Activated CD8-positive, alpha-beta T cell treated with anti-CD3 and anti-CD28 coated beads for 36 hours (primary cell): Measurements from ENCODE around the gene RPL19. TPM values are rescaled to one million over a fixed set of nuclear protein-coding genes. Genes with fewer than 3 reads are reported as not detected.

Experiments used
- ATAC-seq: fragments of 200-7000 bp; cut with Tn5 transposase; one replicate; pipeline ENCODE4 v1.10.0; 2021; ENCODE audit warnings: mild to moderate bottlenecking, moderate library complexity
- CTCF ChIA-PET: fragments of 350-600 bp; sonication (Branson Sonifier 250); formaldehyde crosslinking; loops from one replicate; lab custom pipeline; 2021; ENCODE audit warnings: antibody characterized with exemption; lab: Charles Lee
- POLR2A ChIA-PET: fragments of 350-600 bp; sonication (Branson Sonifier 250); formaldehyde crosslinking; loops from one replicate; lab custom pipeline; 2021; ENCODE audit warnings: antibody characterized with exemption; lab: Charles Lee
- DNase-seq: peaks from one replicate; pipeline ENCODE4 v3.0.0-alpha.2; 2020
- H3K27ac Mint-ChIP-seq: one replicate; pipeline ENCODE4 v1.8.0; 2021; ENCODE audit warnings: mild to moderate bottlenecking, mixed read lengths
- H3K27me3 Mint-ChIP-seq: one replicate; pipeline ENCODE4 v1.8.0; 2021; ENCODE audit warnings: mixed read lengths
- H3K36me3 Mint-ChIP-seq: one replicate; pipeline ENCODE4 v1.8.0; 2021; ENCODE audit warnings: low read depth, mixed read lengths
- H3K4me1 Mint-ChIP-seq: one replicate; pipeline ENCODE4 v1.8.0; 2021; ENCODE audit warnings: low read depth, mixed read lengths
- H3K4me3 Mint-ChIP-seq: one replicate; pipeline ENCODE4 v1.8.0; 2021; ENCODE audit warnings: mild to moderate bottlenecking, moderate library complexity, mixed read lengths
- H3K9me3 Mint-ChIP-seq: one replicate; pipeline ENCODE4 v1.8.0; 2021; ENCODE audit warnings: mixed read lengths
- CTCF ChIP-seq: fragments of 200-600 bp; IDR thresholded peaks from one replicate; pipeline ENCODE4 v1.8.0; 2022; ENCODE audit warnings: antibody characterized with exemption, mild to moderate bottlenecking
- intact Hi-C: fragments of 100-400 bp; cut with micrococcal nuclease; formaldehyde crosslinking; loops from one replicate; pipeline ENCODE4 v1.10.0; 2022
- total RNA-seq, 2 experiments: library from RNA; stranded (reverse); gene quantifications; one replicate each; pipeline ENCODE4 v1.2.3, GENCODE V29; 2021

Gene RPL19
- total RNA-seq, 2 experiments from 2014 or later: 3,130 to 3,175 TPM

GRCh38 chr17:39170558-39170957, 29.5 kb upstream of the RPL19 start:
- intact Hi-C loops: no loop called here
- CTCF ChIA-PET: interaction anchor here (1.2 to 8.1 kb wide), 4 partner anchors 17 to 187 kb away, joined by 5 to 99 read pairs (median 8); partner anchors contain the start of gene PLXDC1
- no peak for TF ChIP-seq CTCF
- H3K27ac Mint-ChIP-seq: no peak overlapping the region
- H3K9me3 Mint-ChIP-seq: peaks cover 3% of the 10 kb centered on the region
- peaks cover 6% of the 10 kb centered on the region for H3K36me3 Mint-ChIP-seq
- POLR2A ChIA-PET: interaction anchor here (0.7 kb wide), 2 partner anchors 18 to 156 kb away, joined by 3 read pairs; no protein-coding TSS in a partner anchor
- peaks cover 12% of the 10 kb centered on the region for H3K27me3 Mint-ChIP-seq
- ATAC-seq (no peak), DNase-seq (no peak)
- peaks cover 22% of the 10 kb centered on the region for H3K4me1 Mint-ChIP-seq
- no peak overlapping the region for H3K4me3 Mint-ChIP-seq

- peaks cover 8% of the 10 kb centered on the region for H3K36me3 Mint-ChIP-seq
- peaks cover 22% of the 10 kb centered on the region for H3K4me1 Mint-ChIP-seq
- intact Hi-C loops: no loop called here
- DNase-seq: no peak
- peaks cover 6% of the 10 kb centered on the region for H3K27me3 Mint-ChIP-seq
- POLR2A ChIA-PET: interaction anchor here (2.3 kb wide), 1 partner anchor 28 kb away, joined by 10 read pairs; the partner anchor contains the start of gene RPL19
- TF ChIP-seq CTCF: no peak
- no peak overlapping the region for H3K4me3 Mint-ChIP-seq
- no peak overlapping the region for H3K27ac Mint-ChIP-seq
- peaks cover 3% of the 10 kb centered on the region for H3K9me3 Mint-ChIP-seq
- CTCF ChIA-PET: interaction anchor here (0.8 to 5.4 kb wide), 7 partner anchors 7 to 190 kb away, joined by 3 to 151 read pairs (median 6); partner anchors contain the start of gene ARL5C
- no peak for ATAC-seq
Measured at GRCh38 chr17:39171933-39172332, 28.1 kb upstream of the RPL19 start.

GRCh38 chr17:39173080-39173479, 27.0 kb upstream of the RPL19 start:
- no peak overlapping the region for H3K27ac Mint-ChIP-seq
- TF ChIP-seq CTCF: no peak
- H3K36me3 Mint-ChIP-seq: peaks cover 10% of the 10 kb centered on the region
- peaks cover 6% of the 10 kb centered on the region for H3K27me3 Mint-ChIP-seq
- ChIA-PET CTCF (interaction anchor here (1.2 to 5.4 kb wide), 10 partner anchors 9 to 189 kb away, joined by 3 to 151 read pairs (median 19); partner anchors contain the start of genes ARL5C, CACNB1, PLXDC1 and RPL19), POLR2A (interaction anchor here (0.8 to 2.5 kb wide), 5 partner anchors 7 to 72 kb away, joined by 3 to 11 read pairs (median 3); partner anchors contain the start of genes ARL5C and RPL19)
- H3K9me3 Mint-ChIP-seq: peaks cover 3% of the 10 kb centered on the region
- peaks cover 12% of the 10 kb centered on the region for H3K4me1 Mint-ChIP-seq
- DNase-seq (no peak), ATAC-seq (no peak)
- H3K4me3 Mint-ChIP-seq: no peak overlapping the region
- intact Hi-C loops: no loop called here

GRCh38 chr17:39173526-39174274, 26.4 kb upstream of the RPL19 start:
- ChIA-PET POLR2A (interaction anchor here (0.8 to 2.5 kb wide), 8 partner anchors 8 to 71 kb away, joined by 3 to 11 read pairs (median 4); partner anchors contain the start of genes ARL5C and RPL19), CTCF (interaction anchor here (1.0 to 5.4 kb wide), 21 partner anchors 9 to 249 kb away, joined by 3 to 151 read pairs (median 10); partner anchors contain the start of genes ARL5C, CACNB1, LASP1NB and PLXDC1)
- no peak for TF ChIP-seq CTCF
- no peak for ATAC-seq
- Mint-ChIP-seq H3K4me1 (peaks cover 12% of the 10 kb centered on the region), H3K4me3 (no peak overlapping the region), H3K27me3 (peaks cover 3% of the 10 kb centered on the region), H3K36me3 (peaks cover 12% of the 10 kb centered on the region), H3K9me3 (peaks cover 3% of the 10 kb centered on the region), H3K27ac (no peak overlapping the region)
- intact Hi-C loops: no loop called here
- no peak for DNase-seq
